ENCODE measurements around the gene DNAH3. TPM values are rescaled to one million over a fixed set of nuclear protein-coding genes. Genes with fewer than 3 reads are reported as not detected.

Gene DNAH3
- total RNA-seq, 1 donor from 2014 or later: not detected

GRCh38 chr16:21145738-21146137 is 4.9 kb downstream of the DNAH3 start:
- no peak for TF ChIP-seq CTCF (IDR thresholded peaks at IDR 0.05; ENCODE audit: unreplicated experiment)
- peaks cover 34% of the 10 kb centered on the region for H3K27me3 Mint-ChIP-seq (ENCODE audit: low read depth)
- no peaks in the 10 kb centered on the region for H3K4me1 Mint-ChIP-seq
- DNase-seq (ENCODE audit: low spot score in 2 of 2, unreplicated experiment in 2 of 2): no peak
- no peaks in the 10 kb centered on the region for H3K36me3 Mint-ChIP-seq
- no peak overlapping the region for H3K4me3 Mint-ChIP-seq
- no peak overlapping the region for H3K27ac Mint-ChIP-seq
- peaks cover 9% of the 10 kb centered on the region for H3K9me3 Mint-ChIP-seq

- Mint-ChIP-seq H3K36me3 (no peaks in the 10 kb centered on the region), H3K9me3 (no peaks in the 10 kb centered on the region), H3K4me1 (no peaks in the 10 kb centered on the region)
Measured at GRCh38 chr16:21134053-21134452, 16.6 kb downstream of the DNAH3 start.

GRCh38 chr16:21130811-21131210 is 19.8 kb downstream of the DNAH3 start:
- H3K9me3 Mint-ChIP-seq: no peaks in the 10 kb centered on the region
- no peak for TF ChIP-seq CTCF (IDR thresholded peaks at IDR 0.05; ENCODE audit: unreplicated experiment)
- H3K27me3 Mint-ChIP-seq (ENCODE audit: low read depth): peaks cover 39% of the 10 kb centered on the region
- DNase-seq (ENCODE audit: low spot score in 2 of 2, unreplicated experiment in 2 of 2): no peak
- no peak overlapping the region for H3K27ac Mint-ChIP-seq
- H3K4me1 Mint-ChIP-seq: no peaks in the 10 kb centered on the region
- H3K36me3 Mint-ChIP-seq: no peaks in the 10 kb centered on the region
- H3K4me3 Mint-ChIP-seq: no peak overlapping the region

More at GRCh38 chr16:21134053-21134452, 16.6 kb downstream of the DNAH3 start:
- no peak overlapping the region for H3K27ac Mint-ChIP-seq
- H3K27me3 Mint-ChIP-seq (ENCODE audit: low read depth): peaks cover 28% of the 10 kb centered on the region
- H3K4me3 Mint-ChIP-seq: no peak overlapping the region
- DNase-seq (ENCODE audit: low spot score in 2 of 2, unreplicated experiment in 2 of 2): no peak
- no peak for TF ChIP-seq CTCF (IDR thresholded peaks at IDR 0.05; ENCODE audit: unreplicated experiment)

GRCh38 chr16:21128991-21129390 is 21.7 kb downstream of the DNAH3 start:
- TF ChIP-seq CTCF (IDR thresholded peaks at IDR 0.05; ENCODE audit: unreplicated experiment): no peak
- Mint-ChIP-seq H3K9me3 (no peaks in the 10 kb centered on the region), H3K4me1 (no peaks in the 10 kb centered on the region), H3K4me3 (no peak overlapping the region), H3K27ac (no peak overlapping the region), H3K27me3 (ENCODE audit: low read depth) (peaks cover 45% of the 10 kb centered on the region), H3K36me3 (no peaks in the 10 kb centered on the region)
- no peak for DNase-seq (ENCODE audit: low spot score in 2 of 2, unreplicated experiment in 2 of 2)

- Mint-ChIP-seq H3K36me3 (no peaks in the 10 kb centered on the region), H3K27ac (no peak overlapping the region), H3K4me1 (no peaks in the 10 kb centered on the region), H3K27me3 (ENCODE audit: low read depth) (peaks cover 32% of the 10 kb centered on the region), H3K4me3 (no peak overlapping the region), H3K9me3 (no peaks in the 10 kb centered on the region)
- no peak for DNase-seq (ENCODE audit: low spot score in 2 of 2, unreplicated experiment in 2 of 2)
- no peak for TF ChIP-seq CTCF (IDR thresholded peaks at IDR 0.05; ENCODE audit: unreplicated experiment)
Measured at GRCh38 chr16:21126518-21126917, 24.1 kb downstream of the DNAH3 start.

- H3K4me3 Mint-ChIP-seq: no peak overlapping the region
- TF ChIP-seq CTCF (IDR thresholded peaks at IDR 0.05; ENCODE audit: unreplicated experiment): no peak
- no peaks in the 10 kb centered on the region for H3K36me3 Mint-ChIP-seq
Measured at GRCh38 chr16:21125191-21125590, 25.5 kb downstream of the DNAH3 start.

More at GRCh38 chr16:21125191-21125590, 25.5 kb downstream of the DNAH3 start:
- no peak overlapping the region for H3K27ac Mint-ChIP-seq
- no peaks in the 10 kb centered on the region for H3K4me1 Mint-ChIP-seq
- H3K9me3 Mint-ChIP-seq: no peaks in the 10 kb centered on the region
- peaks cover 20% of the 10 kb centered on the region for H3K27me3 Mint-ChIP-seq (ENCODE audit: low read depth)
- DNase-seq (ENCODE audit: low spot score in 2 of 2, unreplicated experiment in 2 of 2): no peak
